Activated naive CD4-positive, alpha-beta T cell treated with anti-CD3 and anti-CD28 coated beads, Interleukin-2, amount 50 U/mL, for 72 hours (primary cell): ENCODE measurements around the gene GTF3C5. TPM values are rescaled to one million over a fixed set of nuclear protein-coding genes. Genes with fewer than 3 reads are reported as not detected.
"Not testable (repeated sequence)": the region's sequence is repeated elsewhere in the genome, so short reads cannot be mapped to it uniquely, and the experiment has no call there.

Source experiments
- ATAC-seq, 2 donors: fragments of 150-1000 bp; cut with Tn5 transposase; 2 replicates each; pipeline ENCODE4 v1.10.0; 2021; ENCODE audit warnings: mild to moderate bottlenecking in 2 of 2, moderate library complexity in 2 of 2
- DNase-seq, 2 donors: peaks; one replicate each; pipeline ENCODE4 v3.0.0; 2021 to 2022; ENCODE audit warnings: low spot score in 2 of 2
- H3K27ac Mint-ChIP-seq, 2 donors: one replicate each; pipeline ENCODE4 v1.8.0; 2022; ENCODE audit warnings: mild to moderate bottlenecking in 2 of 2, mixed read lengths in 2 of 2
- H3K36me3 Mint-ChIP-seq, 2 donors: one replicate each; pipeline ENCODE4 v1.8.0; 2022; ENCODE audit warnings: mixed read lengths in 2 of 2
- H3K9me3 Mint-ChIP-seq, 2 donors: one replicate each; pipeline ENCODE4 v1.8.0; 2022; ENCODE audit warnings: mixed read lengths in 2 of 2
- total RNA-seq, 2 donors: library from RNA; stranded (reverse); gene quantifications; one replicate each; pipeline ENCODE4 v1.2.3, GENCODE V29; 2022

The GTF3C5 gene
- total RNA-seq, 2 donors from 2014 or later = 104 to 194 TPM

GRCh38 chr9:133054966-133055365 is 24.2 kb downstream of the GTF3C5 start:
- peaks cover 8 to 12% of the 10 kb centered on the region in 2 donors for H3K36me3 Mint-ChIP-seq
- H3K27ac Mint-ChIP-seq = peak overlapping the region in 1 of 2 donors; percentile 75
- H3K9me3 Mint-ChIP-seq = no peaks in the 10 kb centered on the region
- DNase-seq (no peak), ATAC-seq (no peak)

DNA sequence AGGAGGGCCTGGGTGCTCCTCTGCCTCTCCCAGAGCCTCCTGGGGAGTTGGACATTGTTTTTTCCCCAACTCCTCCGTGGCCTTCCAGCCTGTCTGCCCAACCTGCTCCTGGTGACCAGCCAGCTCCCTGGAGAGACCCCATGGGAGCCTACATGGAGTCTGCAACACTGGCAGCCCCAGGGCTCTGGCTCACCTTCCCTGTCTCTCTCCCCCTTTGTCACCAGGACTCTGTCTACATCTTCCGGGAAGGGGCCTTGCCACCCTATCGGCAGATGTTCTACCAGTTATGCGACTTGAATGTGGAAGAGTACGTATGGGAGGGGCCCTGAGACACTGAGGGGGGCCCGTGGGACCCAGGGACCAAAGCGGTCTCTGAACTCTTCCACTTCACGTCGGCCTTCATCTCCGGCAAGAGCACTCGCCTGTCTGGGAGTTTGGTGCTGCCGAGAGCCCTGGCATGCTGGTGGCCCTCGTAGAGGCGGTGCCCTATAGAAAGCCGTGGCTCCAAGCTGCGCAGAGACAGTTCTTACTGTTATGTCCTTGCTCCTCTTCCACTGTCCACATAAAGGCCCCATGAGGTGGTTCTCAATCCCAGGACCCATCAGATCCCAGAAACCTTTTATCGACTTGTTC is 25.1 kb downstream of the GTF3C5 start:
- ATAC-seq (no peak), DNase-seq (no peak)
- no peaks in the 10 kb centered on the region for H3K9me3 Mint-ChIP-seq
- H3K36me3 Mint-ChIP-seq = peaks cover 8% of the 10 kb centered on the region in 2 donors
- peak overlapping the region; percentile 75 to 82 for H3K27ac Mint-ChIP-seq

GRCh38 chr9:133056533-133056932 is 25.7 kb downstream of the GTF3C5 start:
- Mint-ChIP-seq H3K36me3 (peaks cover 7 to 8% of the 10 kb centered on the region in 2 donors), H3K9me3 (no peaks in the 10 kb centered on the region), H3K27ac (peak overlapping the region in 1 of 2 donors; percentile 75)
- DNase-seq = no peak
- ATAC-seq = no peak

GRCh38 chr9:133057006-133057405 is 26.2 kb downstream of the GTF3C5 start:
- ATAC-seq = no peak
- Mint-ChIP-seq H3K27ac (peak overlapping the region in 1 of 2 donors; percentile 75), H3K9me3 (no peaks in the 10 kb centered on the region), H3K36me3 (peaks cover 7 to 8% of the 10 kb centered on the region in 2 donors)
- no peak for DNase-seq

DNA sequence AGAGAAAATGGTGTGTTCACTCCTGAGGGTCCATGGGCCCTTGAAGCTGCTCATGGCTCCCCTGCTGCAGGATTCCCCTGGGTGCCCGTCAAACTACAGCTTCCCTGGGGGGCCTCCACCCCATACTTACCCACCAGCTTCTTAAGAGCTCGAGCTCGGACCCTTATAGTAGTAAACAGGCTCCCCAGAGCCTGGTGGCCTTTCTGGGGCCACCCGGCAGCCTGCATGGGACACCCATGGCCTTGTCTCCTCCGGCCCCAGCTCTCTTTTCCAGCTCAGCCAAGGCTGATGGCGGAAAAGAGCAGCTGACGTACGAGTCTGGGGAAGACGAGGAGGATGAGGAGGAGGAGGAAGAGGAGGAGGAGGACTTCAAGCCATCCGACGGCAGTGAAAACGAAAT is 26.8 kb downstream of the GTF3C5 start:
- Mint-ChIP-seq H3K9me3 (no peaks in the 10 kb centered on the region), H3K36me3 (peaks cover 7 to 8% of the 10 kb centered on the region in 2 donors), H3K27ac (peak overlapping the region; percentile 10 to 75)
- ATAC-seq (no peak), DNase-seq (no peak)

DNA sequence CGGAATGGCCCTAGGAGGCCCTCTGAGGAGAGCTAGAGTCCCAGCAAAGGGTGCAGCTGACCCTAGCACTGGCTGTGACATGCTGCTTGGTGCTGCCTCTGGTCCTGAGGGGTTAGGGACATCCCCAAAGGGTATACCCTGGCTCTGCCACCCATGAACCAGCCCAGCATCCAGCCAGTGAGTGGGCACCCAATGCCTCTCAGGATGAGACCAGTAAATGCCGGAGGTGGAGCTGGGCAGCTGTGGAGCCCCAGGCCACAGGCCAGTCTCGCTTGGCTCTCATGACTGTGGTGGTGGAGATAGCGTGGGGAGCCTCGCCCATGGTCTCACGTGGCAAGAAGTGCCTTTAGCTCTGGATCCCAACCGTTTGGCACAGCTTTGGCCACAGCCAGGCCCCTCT is 27.3 kb downstream of the GTF3C5 start:
- ATAC-seq = no peak

GRCh38 chr9:133058550-133059320 is 27.9 kb downstream of the GTF3C5 start:
- Mint-ChIP-seq H3K9me3 (no peaks in the 10 kb centered on the region), H3K36me3 (peaks cover 7 to 8% of the 10 kb centered on the region in 2 donors), H3K27ac (peak overlapping the region; percentile 75 to 86)
- no peak for DNase-seq
- ATAC-seq = peak; percentile 36 to 41

More for the DNA sequence above, 27.3 kb downstream of the GTF3C5 start:
- H3K36me3 Mint-ChIP-seq = peaks cover 7 to 8% of the 10 kb centered on the region in 2 donors
- no peaks in the 10 kb centered on the region for H3K9me3 Mint-ChIP-seq
- peak overlapping the region; percentile 75 to 86 for H3K27ac Mint-ChIP-seq
- no peak for DNase-seq

- Mint-ChIP-seq H3K36me3 (peaks cover 7 to 8% of the 10 kb centered on the region in 2 donors), H3K9me3 (no peaks in the 10 kb centered on the region), H3K27ac (peak overlapping the region; percentile 62 to 75)
- ATAC-seq = peak in 1 of 2 donors; percentile 2
- no peak for DNase-seq
Observed at GRCh38 chr9:133059623-133060022, 28.8 kb downstream of the GTF3C5 start.

DNA sequence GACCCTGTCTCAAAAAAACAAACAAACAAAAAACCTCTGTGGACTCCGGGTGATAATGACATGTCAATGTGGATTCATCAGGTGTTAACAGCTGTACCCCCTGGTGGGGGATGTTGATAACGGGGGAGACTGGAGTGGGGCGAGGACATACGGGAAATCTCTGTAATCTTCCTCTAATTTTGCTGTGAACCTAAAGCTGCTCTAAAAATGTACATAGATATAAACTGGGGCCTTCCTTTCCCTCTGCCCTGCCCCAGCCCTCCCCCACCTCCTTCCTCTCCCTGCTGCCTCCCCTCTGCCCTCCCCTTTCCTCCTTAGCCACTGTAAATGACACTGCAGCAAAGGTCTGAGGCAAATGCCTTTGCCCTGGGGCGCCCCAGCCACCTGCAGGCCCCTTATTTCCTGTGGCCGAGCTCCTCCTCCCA is 29.6 kb downstream of the GTF3C5 start:
- peak in 1 of 2 donors; percentile 23 for ATAC-seq
- H3K36me3 Mint-ChIP-seq = peaks cover 7 to 8% of the 10 kb centered on the region in 2 donors
- H3K9me3 Mint-ChIP-seq = no peaks in the 10 kb centered on the region
- peak overlapping the region in 1 of 2 donors; percentile 75 for H3K27ac Mint-ChIP-seq
- no peak for DNase-seq

DNA sequence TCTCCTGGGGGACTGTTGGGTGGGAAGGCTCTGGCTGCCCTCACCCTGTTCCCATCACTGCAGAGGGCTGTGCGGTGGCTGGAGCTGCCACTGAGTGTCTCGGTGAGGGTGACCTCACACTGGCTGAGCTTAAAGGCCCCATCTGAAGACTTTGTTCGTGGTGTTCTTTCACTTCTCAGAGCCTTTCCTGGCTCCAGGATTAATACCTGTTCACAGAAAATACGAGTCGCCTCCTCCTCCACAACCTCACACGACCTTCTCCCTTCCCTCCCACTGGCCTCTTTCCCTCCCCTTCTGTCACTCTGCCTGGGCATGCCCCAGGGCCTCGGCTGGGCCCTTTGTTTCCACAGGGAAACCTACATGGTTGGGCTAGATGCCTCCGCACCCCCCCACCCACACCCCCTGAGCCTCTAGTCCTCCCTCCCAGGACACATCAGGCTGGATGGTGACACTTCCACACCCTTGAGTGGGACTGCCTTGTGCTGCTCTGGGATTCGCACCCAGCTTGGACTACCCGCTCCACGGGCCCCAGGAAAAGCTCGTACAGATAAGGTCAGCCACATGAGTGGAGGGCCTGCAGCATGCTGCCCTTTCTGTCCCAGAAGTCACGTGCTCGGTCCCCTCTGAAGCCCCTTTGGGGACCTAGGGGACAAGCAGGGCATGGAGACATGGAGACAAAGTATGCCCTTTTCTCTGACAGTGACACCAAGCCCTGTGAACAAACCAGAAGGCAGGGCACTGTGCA is 30.4 kb downstream of the GTF3C5 start:
- H3K36me3 Mint-ChIP-seq, H3K9me3 Mint-ChIP-seq, DNase-seq: not testable (repeated sequence)
- ATAC-seq = peak; percentile 30 to 72
- H3K27ac Mint-ChIP-seq = peak overlapping the region; percentile 17 to 75

DNA sequence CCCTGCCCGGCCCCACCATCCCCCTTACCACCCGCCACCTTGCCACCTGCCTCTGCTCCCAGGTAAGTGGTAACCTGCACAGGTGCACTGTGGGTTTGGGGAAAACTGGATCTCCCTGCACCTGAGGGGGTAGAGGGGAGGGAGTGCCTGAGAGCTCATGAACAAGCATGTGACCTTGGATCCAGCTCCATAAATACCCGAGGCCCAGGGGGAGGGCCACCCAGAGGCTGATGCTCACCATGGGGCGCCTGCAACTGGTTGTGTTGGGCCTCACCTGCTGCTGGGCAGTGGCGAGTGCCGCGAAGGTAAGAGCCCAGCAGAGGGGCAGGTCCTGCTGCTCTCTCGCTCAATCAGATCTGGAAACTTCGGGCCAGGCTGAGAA is 31.0 kb downstream of the GTF3C5 start, which contains the start of gene CEL:
TSS of gene CEL (plus strand) at position 218 of the 382 bp plus-strand sequence. CDS start at position 240, 22 bp downstream.
- not testable (repeated sequence) for H3K36me3 Mint-ChIP-seq, H3K9me3 Mint-ChIP-seq, DNase-seq, ATAC-seq
- H3K27ac Mint-ChIP-seq = peak within 1 kb of the TSS; percentile 17 to 75

GRCh38 chr9:133062569-133062968 is 31.8 kb downstream of the GTF3C5 start:
- peak overlapping the region in 1 of 2 donors; percentile 65 for H3K27ac Mint-ChIP-seq
- not testable (repeated sequence) for H3K9me3 Mint-ChIP-seq, ATAC-seq, H3K36me3 Mint-ChIP-seq, DNase-seq

DNA sequence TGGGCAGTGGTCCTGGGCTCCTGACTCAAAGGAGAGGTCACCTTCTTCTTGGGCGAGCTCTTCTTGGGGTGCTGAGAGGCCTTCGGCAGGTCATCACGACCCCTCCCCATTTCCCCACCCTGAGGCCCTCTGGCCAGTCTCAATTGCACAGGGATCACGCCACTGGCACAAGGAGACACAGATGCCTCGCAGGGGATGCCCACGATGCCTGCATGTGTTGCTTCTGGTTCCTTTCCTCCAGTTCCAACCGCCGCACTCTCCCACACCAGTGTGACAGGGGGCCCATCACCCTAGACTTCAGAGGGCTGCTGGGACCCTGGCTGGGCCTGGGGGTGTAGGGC is 32.3 kb downstream of the GTF3C5 start:
- ATAC-seq (no peak), DNase-seq (no peak)
- no peaks in the 10 kb centered on the region for H3K9me3 Mint-ChIP-seq
- H3K36me3 Mint-ChIP-seq = peaks cover 0 to under 1% of the 10 kb centered on the region in 2 donors
- peak overlapping the region in 1 of 2 donors; percentile 65 for H3K27ac Mint-ChIP-seq

DNA sequence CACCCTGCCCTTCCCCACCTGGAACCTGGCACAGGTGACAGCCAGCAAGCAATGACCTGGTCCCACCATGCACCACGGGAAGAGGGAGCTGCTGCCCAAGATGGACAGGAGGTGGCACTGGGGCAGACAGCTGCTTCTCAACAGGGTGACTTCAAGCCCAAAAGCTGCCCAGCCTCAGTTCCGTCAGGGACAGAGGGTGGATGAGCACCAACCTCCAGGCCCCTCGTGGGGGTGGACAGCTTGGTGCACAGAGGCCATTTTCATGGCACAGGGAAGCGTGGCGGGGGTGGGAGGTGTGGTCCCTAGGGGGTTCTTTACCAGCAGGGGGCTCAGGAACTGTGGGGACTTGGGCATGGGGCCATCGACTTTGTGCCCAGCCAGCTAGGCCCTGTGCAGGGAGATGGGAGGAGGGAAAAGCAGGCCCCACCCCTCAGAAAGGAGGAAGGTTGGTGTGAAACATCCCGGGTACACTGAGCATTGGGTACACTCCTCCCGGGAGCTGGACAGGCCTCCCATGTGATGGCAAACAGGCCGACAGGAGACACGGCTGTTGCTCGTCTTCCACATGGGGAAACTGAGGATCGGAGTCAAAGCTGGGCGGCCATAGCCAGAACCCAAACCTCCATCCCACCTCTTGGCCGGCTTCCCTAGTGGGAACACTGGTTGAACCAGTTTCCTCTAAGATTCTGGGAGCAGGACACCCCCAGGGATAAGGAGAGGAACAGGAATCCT is 32.9 kb downstream of the GTF3C5 start:
- peak overlapping the region in 1 of 2 donors; percentile 65 for H3K27ac Mint-ChIP-seq
- no peaks in the 10 kb centered on the region for H3K9me3 Mint-ChIP-seq
- no peak for ATAC-seq
- no peak for DNase-seq
- no peaks in the 10 kb centered on the region for H3K36me3 Mint-ChIP-seq

GRCh38 chr9:133064241-133065069 is 33.7 kb downstream of the GTF3C5 start:
- H3K36me3 Mint-ChIP-seq = no peaks in the 10 kb centered on the region
- no peak for ATAC-seq
- no peak for DNase-seq
- peak overlapping the region in 1 of 2 donors; percentile 65 for H3K27ac Mint-ChIP-seq
- H3K9me3 Mint-ChIP-seq = no peaks in the 10 kb centered on the region

DNA sequence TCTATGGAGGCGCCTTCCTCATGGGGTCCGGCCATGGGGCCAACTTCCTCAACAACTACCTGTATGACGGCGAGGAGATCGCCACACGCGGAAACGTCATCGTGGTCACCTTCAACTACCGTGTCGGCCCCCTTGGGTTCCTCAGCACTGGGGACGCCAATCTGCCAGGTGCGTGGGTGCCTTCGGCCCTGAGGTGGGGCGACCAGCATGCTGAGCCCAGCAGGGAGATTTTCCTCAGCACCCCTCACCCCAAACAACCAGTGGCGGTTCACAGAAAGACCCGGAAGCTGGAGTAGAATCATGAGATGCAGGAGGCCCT is 34.2 kb downstream of the GTF3C5 start:
- DNase-seq (no peak), ATAC-seq (no peak)
- Mint-ChIP-seq H3K9me3 (no peaks in the 10 kb centered on the region), H3K27ac (no peak overlapping the region), H3K36me3 (no peaks in the 10 kb centered on the region)
